K562 (cell line): ENCODE measurements around the gene KEL. TPM values are rescaled to one million over a fixed set of nuclear protein-coding genes. Genes with fewer than 3 reads are reported as not detected.

Source experiments
- CGGBP1 ChIP-seq: fragments of 250-450 bp; sonication (Bioruptor Pico); IDR thresholded peaks from 2 replicates; pipeline ENCODE4 v1.9.0; 2021; ENCODE audit warnings: mild to moderate bottlenecking
- CREB3 ChIP-seq: fragments of 450-650 bp; conservative IDR thresholded peaks from 2 replicates; pipeline ENCODE4 v1.6.1; 2016; ENCODE audit warnings: missing genetic modification characterization, low read depth, mild to moderate bottlenecking, missing compliant biosample characterization, moderate library complexity
- DIDO1 ChIP-seq: fragments of 450-650 bp; IDR thresholded peaks from 2 replicates; pipeline ENCODE4 v1.6.1; 2016; ENCODE audit warnings: low read depth, missing biosample characterization, missing genetic modification characterization
- DNMT1 ChIP-seq: fragments of 450-650 bp; IDR thresholded peaks from 2 replicates; pipeline ENCODE4 v1.6.1; 2016; ENCODE audit warnings: antibody characterized with exemption, mild to moderate bottlenecking
- ESRRB ChIP-seq: fragments of 250-450 bp; sonication (Bioruptor Pico); IDR thresholded peaks from 2 replicates; pipeline ENCODE4 v1.5.0; 2020; ENCODE audit warnings: mild to moderate bottlenecking, moderate library complexity, borderline replicate concordance
- FOXA1 ChIP-seq: fragments of 450-650 bp; IDR thresholded peaks from 2 replicates; pipeline ENCODE4 v1.6.1; 2016; ENCODE audit warnings: mild to moderate bottlenecking, borderline replicate concordance
- FOXJ3 ChIP-seq: sonication (generic); formaldehyde crosslinking; IDR thresholded peaks from 2 replicates; pipeline ENCODE4 v1.4.0; 2020; ENCODE audit warnings: mild to moderate bottlenecking, missing genetic modification reagents
- HDAC8 ChIP-seq: fragments of 450-650 bp; IDR thresholded peaks from 2 replicates; pipeline ENCODE4 v1.6.1; 2016; ENCODE audit warnings: mild to moderate bottlenecking, missing genetic modification characterization, moderate library complexity, missing compliant biosample characterization
- LARP7 ChIP-seq: fragments of 450-650 bp; IDR thresholded peaks from 2 replicates; pipeline ENCODE4 v1.6.1; 2016
- MCM2 ChIP-seq: fragments of 450-650 bp; IDR thresholded peaks from 2 replicates; pipeline ENCODE4 v1.6.1; 2017; ENCODE audit warnings: low read depth, mild to moderate bottlenecking
- PHB ChIP-seq: fragments of 250-450 bp; sonication (Bioruptor Pico); IDR thresholded peaks from 2 replicates; pipeline ENCODE4 v1.5.0; 2021
- POLR2B ChIP-seq: fragments of 450-650 bp; IDR thresholded peaks from 2 replicates; pipeline ENCODE4 v1.6.1; 2018; ENCODE audit warnings: low read depth; ENCODE audit not compliant: partially characterized antibody
- PRMT5 ChIP-seq: sonication (generic); formaldehyde crosslinking; IDR thresholded peaks from 2 replicates; pipeline ENCODE4 v1.5.0; 2020; ENCODE audit warnings: missing genetic modification reagents
- RBM17 ChIP-seq: fragments of 200-400 bp; formaldehyde crosslinking; IDR thresholded peaks from 2 replicates; pipeline ENCODE4 v1.6.1; 2017; ENCODE audit warnings: low read depth, mild to moderate bottlenecking, low read length, borderline replicate concordance
- THRB ChIP-seq: fragments of 450-650 bp; formaldehyde crosslinking; conservative IDR thresholded peaks from 2 replicates; pipeline ENCODE4 v1.4.0; 2022; ENCODE audit warnings: mild to moderate bottlenecking, missing genetic modification characterization
- U2AF1 ChIP-seq: fragments of 200-400 bp; formaldehyde crosslinking; optimal IDR thresholded peaks from 2 replicates; pipeline ENCODE3; 2017; ENCODE audit warnings: mild to moderate bottlenecking, low read depth, low read length, moderate library complexity
- ZBTB5 ChIP-seq: fragments of 450-650 bp; IDR thresholded peaks from 2 replicates; pipeline ENCODE4 v1.6.1; 2017; ENCODE audit warnings: antibody characterized with exemption
- ZBTB7A ChIP-seq: IDR thresholded peaks from 2 replicates; pipeline ENCODE4 v1.6.1; 2011; ENCODE audit warnings: low read depth, mild to moderate bottlenecking, low read length, moderate library complexity, borderline replicate concordance; ENCODE audit not compliant: control insufficient read depth
- ZNF444 ChIP-seq: fragments of 250-450 bp; sonication (Bioruptor Pico); IDR thresholded peaks from 2 replicates; pipeline ENCODE4 v1.4.0; 2020; ENCODE audit warnings: mild to moderate bottlenecking, moderate library complexity
- ZNF449 ChIP-seq: fragments of 250-450 bp; sonication (Bioruptor Pico); IDR thresholded peaks from 2 replicates; pipeline ENCODE4 v1.8.0; 2022; ENCODE audit warnings: moderate library complexity, mild to moderate bottlenecking, inconsistent platforms
- ZNF644 ChIP-seq: fragments of 200-800 bp; sonication (Bioruptor generic); IDR thresholded peaks from 2 replicates; pipeline ENCODE4 v1.6.1; 2016; ENCODE audit warnings: low read depth, missing genetic modification characterization, missing compliant biosample characterization
- polyA plus RNA-seq, 8 experiments: library from polyadenylated mRNA; depleted of rRNA in 4 of 8; stranded (reverse) in 5 of 8; unstranded in 3 of 8; fragments of >200 nt; fragmentation: Nextera tagmentation in 2 of 8; fragmentation: Illumina TruSeq in 1 of 8; extraction: Ambion mirVana in 2 of 8; extraction: Trizol in 1 of 8; gene quantifications; 2 replicates each; pipeline versions ENCODE4 v1.2.1 to v1.2.3, GENCODE V29; 2011 to 2014; ENCODE audit warnings: inconsistent platforms in 1 of 8, missing spikeins in 1 of 8
- total RNA-seq, 7 experiments: library from RNA; depleted of rRNA in 6 of 7; stranded (reverse); fragments of >200 nt in 6 of 7; fragmentation: Illumina TruSeq in 2 of 7; extraction: Trizol in 2 of 7; gene quantifications; 2 replicates each; pipeline versions ENCODE4 v1.2.1 to v1.2.3, GENCODE V29; 2011 to 2021; ENCODE audit warnings: low replicate concordance in 1 of 7

The KEL gene
- total and polyA plus RNA-seq, 9 of the 15 experiments (the other 6 are each of a cell fraction or from before 2014, with no cell fraction given): 9.0 to 47.4 (median 22.2) TPM

- no peak for TF ChIP-seq ZNF449 (CRISPR knock-in tag)
- no peak for TF ChIP-seq LARP7
- no peak for TF ChIP-seq ZBTB5
- TF ChIP-seq DIDO1: no peak
- TF ChIP-seq U2AF1: no peak
- no peak for TF ChIP-seq ZBTB7A
- TF ChIP-seq DNMT1: no peak
- TF ChIP-seq ZNF644 (tag): no peak
- TF ChIP-seq MCM2: no peak
- TF ChIP-seq POLR2B: peak; percentile 24
- 0 out of 2 replicates have a peak, but pooled peaks have one; percentile 17 for TF ChIP-seq THRB (CRISPR knock-in tag)
- no peak for TF ChIP-seq ZNF444 (CRISPR knock-in tag)
- TF ChIP-seq FOXJ3: no peak
- no peak for TF ChIP-seq HDAC8 (tag)
- TF ChIP-seq PRMT5 (CRISPR knock-in tag): no peak
- TF ChIP-seq FOXA1: no peak
- TF ChIP-seq CGGBP1: no peak
- TF ChIP-seq PHB: no peak
- TF ChIP-seq CREB3 (tag): no peak
- TF ChIP-seq ESRRB: no peak
- no peak for TF ChIP-seq RBM17
Observed at GRCh38 chr7:142938611-142939010, 23.6 kb downstream of the KEL start (continued).
